Colonic mucosa (tissue), 4 donors: ENCODE measurements around the gene UBP1. TPM values are rescaled to one million over a fixed set of nuclear protein-coding genes. Genes with fewer than 3 reads are reported as not detected.
A peak's percentile ranks its signal among the peaks of the same experiment; 100 is the strongest.

ENCODE experiments used
- DNase-seq: peaks from one replicate; pipeline ENCODE4 v3.0.0-alpha.2; 2020
- H3K27ac ChIP-seq: fragments of 200-600 bp; one replicate; pipeline ENCODE4 v1.8.0; 2021
- H3K27me3 ChIP-seq: fragments of 200-600 bp; one replicate; pipeline ENCODE4 v1.8.0; 2021
- H3K36me3 ChIP-seq: fragments of 200-600 bp; one replicate; pipeline ENCODE4 v1.8.0; 2021
- H3K4me1 ChIP-seq: fragments of 200-600 bp; one replicate; pipeline ENCODE4 v1.8.0; 2021; ENCODE audit warnings: mild to moderate bottlenecking
- H3K4me3 ChIP-seq: fragments of 200-600 bp; one replicate; pipeline ENCODE4 v1.8.0; 2021
- H3K9ac ChIP-seq, 2 donors: one replicate each; pipeline ENCODE4 v1.7.0; 2013; ENCODE audit warnings: control low read depth in 2 of 2, low read depth in 2 of 2, low read length in 2 of 2
- H3K9me3 ChIP-seq: fragments of 200-600 bp; one replicate; pipeline ENCODE4 v1.8.0; 2021
- intact Hi-C: fragments of 100-400 bp; cut with DNase I; formaldehyde crosslinking; loops from one replicate; pipeline ENCODE4 v1.14.1; 2022
- total RNA-seq, 2 donors: library from RNA; stranded (reverse); fragmentation: NEBNext Ultra II Directional in 1 of 2; extraction: Animal tissue kit (Norgen Biotek cat#: 25700) in 1 of 2; gene quantifications; one replicate each; pipeline ENCODE4 v1.2.1, GENCODE V29; 2021
- TF ChIP-seq, protein P1 (sequence below): fragments of 200-600 bp; IDR thresholded peaks from one replicate; pipeline ENCODE4 v1.8.0; 2022; ENCODE audit warnings: antibody characterized with exemption, mild to moderate bottlenecking
- donor health status: healthy.
- donor health status: DM: no; HTN: no; CAD: no.
- donor health status: DM: no; HTN: no; CAD: no.

The UBP1 gene
- total RNA-seq, 2 donors from 2014 or later: 68.2 to 71.4 TPM

GRCh38 chr3:33439546-33440327 lies 468 bp downstream of the UBP1 start:
- Histone ChIP-seq H3K27me3 (no peaks in the 10 kb centered on the region), H3K36me3 (no peaks in the 10 kb centered on the region), H3K9me3 (no peaks in the 10 kb centered on the region), H3K27ac (peak overlapping the region; percentile 100), H3K4me1 (peaks cover 6% of the 10 kb centered on the region), H3K9ac (peak overlapping the region; percentile 94 to 97), H3K4me3 (peak overlapping the region; percentile 70)
- DNase-seq: peak; percentile 55
- intact Hi-C loops: no loop called here
- TF ChIP-seq, protein P1, sequence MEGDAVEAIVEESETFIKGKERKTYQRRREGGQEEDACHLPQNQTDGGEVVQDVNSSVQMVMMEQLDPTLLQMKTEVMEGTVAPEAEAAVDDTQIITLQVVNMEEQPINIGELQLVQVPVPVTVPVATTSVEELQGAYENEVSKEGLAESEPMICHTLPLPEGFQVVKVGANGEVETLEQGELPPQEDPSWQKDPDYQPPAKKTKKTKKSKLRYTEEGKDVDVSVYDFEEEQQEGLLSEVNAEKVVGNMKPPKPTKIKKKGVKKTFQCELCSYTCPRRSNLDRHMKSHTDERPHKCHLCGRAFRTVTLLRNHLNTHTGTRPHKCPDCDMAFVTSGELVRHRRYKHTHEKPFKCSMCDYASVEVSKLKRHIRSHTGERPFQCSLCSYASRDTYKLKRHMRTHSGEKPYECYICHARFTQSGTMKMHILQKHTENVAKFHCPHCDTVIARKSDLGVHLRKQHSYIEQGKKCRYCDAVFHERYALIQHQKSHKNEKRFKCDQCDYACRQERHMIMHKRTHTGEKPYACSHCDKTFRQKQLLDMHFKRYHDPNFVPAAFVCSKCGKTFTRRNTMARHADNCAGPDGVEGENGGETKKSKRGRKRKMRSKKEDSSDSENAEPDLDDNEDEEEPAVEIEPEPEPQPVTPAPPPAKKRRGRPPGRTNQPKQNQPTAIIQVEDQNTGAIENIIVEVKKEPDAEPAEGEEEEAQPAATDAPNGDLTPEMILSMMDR: no peak

DNA sequence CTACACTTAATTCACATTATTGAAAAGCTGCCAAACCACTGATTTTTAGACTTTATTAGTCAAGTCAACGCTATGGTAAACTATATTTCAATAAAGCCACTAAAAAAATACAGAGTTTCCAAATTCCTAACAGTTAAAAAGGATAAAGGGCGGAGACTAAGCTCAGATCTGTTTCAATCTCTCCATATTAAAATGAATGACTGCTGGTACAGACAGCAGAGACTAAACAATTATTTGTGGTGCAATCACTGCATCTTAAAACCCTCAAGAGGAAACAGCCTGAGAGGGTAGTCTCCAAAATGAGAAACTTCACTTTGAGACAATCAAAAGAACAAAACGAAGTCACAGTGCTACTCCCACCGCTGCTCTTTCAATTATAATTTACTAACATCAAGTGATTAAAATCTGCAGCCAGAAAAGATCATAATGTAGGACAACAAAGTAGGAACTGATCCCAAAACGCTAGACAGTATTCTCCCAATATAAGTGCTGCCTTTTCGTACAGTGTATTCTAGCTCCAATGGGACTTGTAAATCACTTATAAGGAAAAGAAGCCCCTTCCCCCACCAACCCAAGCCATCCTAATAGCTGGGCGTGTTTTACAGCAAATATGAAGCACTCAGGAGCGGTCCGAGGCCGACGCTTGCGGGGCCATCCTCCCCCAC lies 1.2 kb downstream of the UBP1 start:
- DNase-seq: no peak
- intact Hi-C loops: no loop called here
- no peaks in the 10 kb centered on the region for H3K36me3 ChIP-seq
- H3K4me3 ChIP-seq: peak overlapping the region; percentile 70
- TF ChIP-seq, protein P1: no peak
- H3K27ac ChIP-seq: peak overlapping the region; percentile 100
- peak overlapping the region; percentile 94 to 97 for H3K9ac ChIP-seq
- no peaks in the 10 kb centered on the region for H3K9me3 ChIP-seq
- no peaks in the 10 kb centered on the region for H3K27me3 ChIP-seq
- H3K4me1 ChIP-seq: peaks cover 6% of the 10 kb centered on the region

DNA sequence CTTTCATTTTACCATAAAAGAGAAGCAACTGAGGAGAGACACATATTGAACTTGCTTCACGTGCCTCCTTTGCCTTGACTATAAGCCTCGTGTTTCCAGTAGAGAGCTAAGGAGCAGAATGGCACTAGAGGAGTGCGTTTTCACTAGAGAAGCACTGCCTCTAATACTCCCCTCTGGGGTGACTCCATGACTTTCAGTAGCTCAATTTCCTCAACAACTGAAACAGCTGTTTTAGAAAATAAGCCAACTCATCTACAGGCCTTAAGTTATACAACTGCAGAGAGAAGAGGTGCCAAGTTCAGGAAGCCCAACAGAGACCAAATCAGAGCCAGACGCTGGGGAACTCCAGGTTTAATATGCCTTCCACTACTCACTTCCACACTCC lies 1.9 kb downstream of the UBP1 start:
- Histone ChIP-seq H3K27ac (peak overlapping the region; percentile 100), H3K4me3 (peak overlapping the region; percentile 70), H3K9ac (peak overlapping the region in 1 of 2 donors; percentile 94), H3K4me1 (peaks cover 6% of the 10 kb centered on the region), H3K27me3 (no peaks in the 10 kb centered on the region), H3K36me3 (no peaks in the 10 kb centered on the region), H3K9me3 (no peaks in the 10 kb centered on the region)
- TF ChIP-seq, protein P1: no peak
- no peak for DNase-seq
- intact Hi-C loops: no loop called here

- H3K9ac ChIP-seq: peak overlapping the region in 1 of 2 donors; percentile 94
- peak overlapping the region; percentile 100 for H3K27ac ChIP-seq
- intact Hi-C loops: no loop called here
- TF ChIP-seq, protein P1: no peak
- DNase-seq: peak; percentile 28
- no peaks in the 10 kb centered on the region for H3K9me3 ChIP-seq
- no peaks in the 10 kb centered on the region for H3K36me3 ChIP-seq
- H3K27me3 ChIP-seq: no peaks in the 10 kb centered on the region
- peak overlapping the region; percentile 70 for H3K4me3 ChIP-seq
- peaks cover 6% of the 10 kb centered on the region for H3K4me1 ChIP-seq
Observed at GRCh38 chr3:33437556-33438283, 2.5 kb downstream of the UBP1 start.

- peaks cover 3% of the 10 kb centered on the region for H3K4me1 ChIP-seq
- H3K27me3 ChIP-seq: no peaks in the 10 kb centered on the region
- H3K9me3 ChIP-seq: no peaks in the 10 kb centered on the region
- TF ChIP-seq, protein P1: no peak
- no peak overlapping the region for H3K9ac ChIP-seq
- no peaks in the 10 kb centered on the region for H3K36me3 ChIP-seq
- no peak overlapping the region for H3K4me3 ChIP-seq
- intact Hi-C loops: no loop called here
- no peak overlapping the region for H3K27ac ChIP-seq
- no peak for DNase-seq
Observed at GRCh38 chr3:33433843-33434242, 6.4 kb downstream of the UBP1 start.
